Fibroblast of the aortic adventitia (primary cell): ENCODE measurements around the gene ZNF521. TPM values are rescaled to one million over a fixed set of nuclear protein-coding genes. Genes with fewer than 3 reads are reported as not detected.

Source experiments
- DNase-seq: peaks from one replicate; pipeline ENCODE4 v3.0.0-alpha.2; 2010; ENCODE audit warnings: low read depth
- H3K4me3 ChIP-seq: 2 replicates; pipeline ENCODE4 v1.5.1; 2011; ENCODE audit warnings: low read depth, mild to moderate bottlenecking, control low read depth, low read length, moderate library complexity
- total RNA-seq: library from RNA; depleted of rRNA; stranded (reverse); fragments of >200 nt; gene quantifications from 2 replicates; pipeline ENCODE4 v1.2.3, GENCODE V29; 2012; ENCODE audit warnings: low replicate concordance
- TF ChIP-seq, protein P1 (sequence below): IDR thresholded peaks from 2 replicates; pipeline ENCODE4 v1.5.1; 2011; ENCODE audit warnings: mild to moderate bottlenecking, low read length, control low read depth, inconsistent platforms; ENCODE audit not compliant: insufficient read depth

Gene ZNF521
- total RNA-seq, 1 donor, result 35.7 TPM

GRCh38 chr18:25029802-25030201 lies 322.2 kb downstream of the ZNF521 start:
- H3K4me3 ChIP-seq, result no peak overlapping the region
- TF ChIP-seq, protein P1, sequence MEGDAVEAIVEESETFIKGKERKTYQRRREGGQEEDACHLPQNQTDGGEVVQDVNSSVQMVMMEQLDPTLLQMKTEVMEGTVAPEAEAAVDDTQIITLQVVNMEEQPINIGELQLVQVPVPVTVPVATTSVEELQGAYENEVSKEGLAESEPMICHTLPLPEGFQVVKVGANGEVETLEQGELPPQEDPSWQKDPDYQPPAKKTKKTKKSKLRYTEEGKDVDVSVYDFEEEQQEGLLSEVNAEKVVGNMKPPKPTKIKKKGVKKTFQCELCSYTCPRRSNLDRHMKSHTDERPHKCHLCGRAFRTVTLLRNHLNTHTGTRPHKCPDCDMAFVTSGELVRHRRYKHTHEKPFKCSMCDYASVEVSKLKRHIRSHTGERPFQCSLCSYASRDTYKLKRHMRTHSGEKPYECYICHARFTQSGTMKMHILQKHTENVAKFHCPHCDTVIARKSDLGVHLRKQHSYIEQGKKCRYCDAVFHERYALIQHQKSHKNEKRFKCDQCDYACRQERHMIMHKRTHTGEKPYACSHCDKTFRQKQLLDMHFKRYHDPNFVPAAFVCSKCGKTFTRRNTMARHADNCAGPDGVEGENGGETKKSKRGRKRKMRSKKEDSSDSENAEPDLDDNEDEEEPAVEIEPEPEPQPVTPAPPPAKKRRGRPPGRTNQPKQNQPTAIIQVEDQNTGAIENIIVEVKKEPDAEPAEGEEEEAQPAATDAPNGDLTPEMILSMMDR, result no peak
- no peak for DNase-seq

DNA sequence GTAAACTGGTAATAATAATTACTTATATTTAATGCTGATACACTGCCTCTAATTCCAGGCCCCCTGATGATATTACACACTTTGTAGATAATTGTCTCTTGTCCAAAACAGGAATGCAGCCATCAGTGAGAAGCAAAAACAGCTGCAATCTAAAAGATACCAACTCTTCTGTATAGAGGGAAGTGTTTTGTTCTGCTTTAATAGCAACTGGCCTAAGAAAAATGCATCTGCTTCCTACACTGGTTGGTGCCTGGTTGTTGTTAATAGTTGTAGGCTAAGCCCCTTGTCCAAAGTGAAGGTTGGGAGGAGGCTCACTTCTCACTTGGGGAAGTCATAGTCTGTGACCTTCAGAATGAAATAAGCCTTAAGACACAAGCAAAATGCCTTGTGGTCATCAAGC lies 332.0 kb downstream of the ZNF521 start:
- TF ChIP-seq, protein P1, result no peak
- no peak overlapping the region for H3K4me3 ChIP-seq
- no peak for DNase-seq

GRCh38 chr18:25019086-25019860 lies 332.7 kb downstream of the ZNF521 start:
- TF ChIP-seq, protein P1, result no peak
- DNase-seq, result no peak
- no peak overlapping the region for H3K4me3 ChIP-seq

- TF ChIP-seq, protein P1, result no peak
- H3K4me3 ChIP-seq, result no peak overlapping the region
- DNase-seq, result no peak
Measured at GRCh38 chr18:25016666-25017065, 335.3 kb downstream of the ZNF521 start.

GRCh38 chr18:25016181-25016580 lies 335.8 kb downstream of the ZNF521 start:
- DNase-seq, result no peak
- TF ChIP-seq, protein P1, result no peak
- no peak overlapping the region for H3K4me3 ChIP-seq
